ENCODE results near the gene ADCY1.

DNA sequence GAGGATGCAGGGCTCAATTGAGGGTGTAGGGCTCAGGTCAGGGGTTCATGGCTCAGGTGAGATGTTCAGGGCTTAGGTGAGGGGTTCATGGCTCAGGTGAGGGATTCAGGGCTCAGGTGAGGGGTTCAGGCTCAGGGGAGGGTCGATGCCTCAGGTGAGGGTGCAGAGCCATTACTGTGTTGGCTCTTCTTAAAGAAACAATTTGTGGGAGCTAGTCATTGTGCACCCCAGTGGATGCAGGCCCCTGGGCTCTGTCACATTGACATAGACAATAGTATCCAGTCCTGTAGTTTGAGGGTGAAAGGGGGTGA lies 86.7 kb downstream of the ADCY1 start:
- TF ChIP-seq, protein P1, sequence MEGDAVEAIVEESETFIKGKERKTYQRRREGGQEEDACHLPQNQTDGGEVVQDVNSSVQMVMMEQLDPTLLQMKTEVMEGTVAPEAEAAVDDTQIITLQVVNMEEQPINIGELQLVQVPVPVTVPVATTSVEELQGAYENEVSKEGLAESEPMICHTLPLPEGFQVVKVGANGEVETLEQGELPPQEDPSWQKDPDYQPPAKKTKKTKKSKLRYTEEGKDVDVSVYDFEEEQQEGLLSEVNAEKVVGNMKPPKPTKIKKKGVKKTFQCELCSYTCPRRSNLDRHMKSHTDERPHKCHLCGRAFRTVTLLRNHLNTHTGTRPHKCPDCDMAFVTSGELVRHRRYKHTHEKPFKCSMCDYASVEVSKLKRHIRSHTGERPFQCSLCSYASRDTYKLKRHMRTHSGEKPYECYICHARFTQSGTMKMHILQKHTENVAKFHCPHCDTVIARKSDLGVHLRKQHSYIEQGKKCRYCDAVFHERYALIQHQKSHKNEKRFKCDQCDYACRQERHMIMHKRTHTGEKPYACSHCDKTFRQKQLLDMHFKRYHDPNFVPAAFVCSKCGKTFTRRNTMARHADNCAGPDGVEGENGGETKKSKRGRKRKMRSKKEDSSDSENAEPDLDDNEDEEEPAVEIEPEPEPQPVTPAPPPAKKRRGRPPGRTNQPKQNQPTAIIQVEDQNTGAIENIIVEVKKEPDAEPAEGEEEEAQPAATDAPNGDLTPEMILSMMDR (IDR thresholded peaks at IDR 0.05): no peak
- TF ChIP-seq POLR2A (IDR thresholded peaks at IDR 0.05) (no peak), EP300 (IDR thresholded peaks at IDR 0.05) (no peak)
